Endothelial cell of umbilical vein (primary cell): Measurements from ENCODE around the gene CBX4. TPM values are rescaled to one million over a fixed set of nuclear protein-coding genes. Genes with fewer than 3 reads are reported as not detected.

Experiments used
- BruUV-seq: library from RNA; stranded (reverse); fragments of 400-500 nt; replicated peaks from 2 replicates; lab custom pipeline; 2021; lab: Mats Ljungman, UMichigan
- CTCF ChIA-PET: fragments of 300-600, 350-600 bp; sonication (Branson Sonifier 250); formaldehyde crosslinking; loops from one replicate; lab custom pipeline; 2021; ENCODE audit warnings: antibody characterized with exemption, inconsistent platforms; lab: Charles Lee
- POLR2A ChIA-PET: fragments of 300-600, 350-600 bp; sonication (Branson Sonifier 250); formaldehyde crosslinking; loops from one replicate; lab custom pipeline; 2021; ENCODE audit warnings: antibody characterized with exemption, inconsistent platforms; lab: Charles Lee
- DNase-seq: peaks from one replicate; pipeline ENCODE4 v3.0.0-alpha.2; 2011; ENCODE audit warnings: low read depth, low spot score
- FAIRE-seq: peaks from 2 replicates; lab custom pipeline; 2011; peaks lifted over from hg19 to GRCh38; lab: Jason Lieb, UNC
- H2AFZ ChIP-seq: 2 replicates; pipeline ENCODE4 v1.6.0; 2012; ENCODE audit warnings: low read depth, low read length, control low read depth, inconsistent platforms
- H3K27ac ChIP-seq: 2 replicates; pipeline ENCODE4 v1.5.1; 2011; ENCODE audit warnings: low read depth, mild to moderate bottlenecking, control low read depth, low read length, moderate library complexity; ENCODE audit not compliant: insufficient read depth
- H3K27me3 ChIP-seq, 2 experiments: 2 replicates each; pipeline versions ENCODE4 v1.6.0 to v1.6.1; 2011; ENCODE audit warnings: low read length in 2 of 2, mixed read lengths in 1 of 2; ENCODE audit not compliant: control insufficient read depth in 2 of 2, insufficient read depth in 2 of 2
- H3K36me3 ChIP-seq, 2 experiments: 2 replicates in 1 of 2; 3 replicates in 1 of 2; pipeline ENCODE4 v1.5.1; 2011; ENCODE audit warnings: low read length in 2 of 2, mild to moderate bottlenecking in 1 of 2, moderate library complexity in 1 of 2; ENCODE audit not compliant: control insufficient read depth in 2 of 2, insufficient read depth in 2 of 2; ENCODE audit errors: extremely low read depth in 1 of 2
- H3K4me1 ChIP-seq: 3 replicates; pipeline ENCODE4 v1.5.1; 2011; ENCODE audit warnings: mild to moderate bottlenecking, low read length; ENCODE audit not compliant: control insufficient read depth, insufficient read depth; ENCODE audit errors: extremely low read depth
- H3K4me2 ChIP-seq: 2 replicates; pipeline ENCODE4 v1.6.1; 2011; ENCODE audit warnings: low read length, control low read depth, mixed read lengths; ENCODE audit not compliant: insufficient read depth
- H3K4me3 ChIP-seq, 3 experiments: fragments of 200-600 bp in 1 of 3; sonication (generic), shearing (Covaris generic) in 1 of 3; replicated peaks in 1 of 3; 2 replicates each; pipeline ENCODE4 v1.5.1; 2011 to 2016; ENCODE audit warnings: control low read depth in 3 of 3, low read length in 3 of 3, mild to moderate bottlenecking in 2 of 3, inconsistent platforms in 1 of 3, low read depth in 1 of 3, moderate library complexity in 1 of 3; ENCODE audit not compliant: insufficient read depth in 1 of 3
- H3K79me2 ChIP-seq: 2 replicates; pipeline ENCODE4 v1.6.0; 2012; ENCODE audit warnings: low read length, inconsistent platforms; ENCODE audit not compliant: control insufficient read depth, insufficient read depth
- H3K9ac ChIP-seq: replicated peaks from 2 replicates; pipeline ENCODE3; 2011; ENCODE audit warnings: low read length, control low read depth; ENCODE audit not compliant: insufficient read depth; ENCODE audit errors: extremely low read depth
- H3K9me1 ChIP-seq: replicated peaks from 3 replicates; pipeline ENCODE4 v1.6.0; 2011; ENCODE audit warnings: mild to moderate bottlenecking, low read length; ENCODE audit not compliant: control insufficient read depth, insufficient read depth; ENCODE audit errors: extremely low read depth
- H3K9me3 ChIP-seq: replicated peaks from 2 replicates; pipeline ENCODE4 v1.5.1; 2012; ENCODE audit warnings: low read length, inconsistent platforms; ENCODE audit not compliant: control insufficient read depth, insufficient read depth
- H4K20me1 ChIP-seq: replicated peaks from 2 replicates; pipeline ENCODE3; 2011; ENCODE audit warnings: mild to moderate bottlenecking, low read length; ENCODE audit not compliant: control insufficient read depth, insufficient read depth; ENCODE audit errors: extremely low read depth
- CTCF ChIP-seq, 2 donors: IDR thresholded peaks; 1 replicate in 1 of 2; 2 replicates in 1 of 2; pipeline ENCODE4 v1.5.1; 2011; ENCODE audit warnings: low read length in 2 of 2, mild to moderate bottlenecking in 2 of 2, moderate library complexity in 2 of 2, control low read depth in 1 of 2, inconsistent platforms in 1 of 2, low read depth in 1 of 2; ENCODE audit not compliant: insufficient read depth in 1 of 2; ENCODE audit errors: extremely low read depth in 1 of 2
- EZH2 ChIP-seq: IDR thresholded peaks from 2 replicates; pipeline ENCODE4 v1.6.1; 2012; ENCODE audit warnings: borderline replicate concordance, low read depth, mild to moderate bottlenecking, moderate library complexity, low read length, inconsistent platforms; ENCODE audit not compliant: severe bottlenecking
- GATA2 ChIP-seq: IDR thresholded peaks from 2 replicates; pipeline ENCODE4 v1.7.0; 2011; ENCODE audit warnings: low read depth, mild to moderate bottlenecking, moderate library complexity, mixed read lengths, low read length; ENCODE audit not compliant: insufficient read length, insufficient read depth
- POLR2A ChIP-seq: IDR thresholded peaks from 2 replicates; pipeline ENCODE4 v1.6.1; 2012; ENCODE audit warnings: low read depth, mild to moderate bottlenecking, control low read depth, low read length
- dilution Hi-C: fragments of 300-500 bp; cut with MboI; formaldehyde crosslinking; loops from one replicate; pipeline ENCODE4 v1.15.0; 2019; ENCODE audit warnings: low sequenced_read_pairs; ENCODE audit not compliant: extremely low pct_ligation_motif_present
- intact Hi-C: fragments of 100-400 bp; cut with micrococcal nuclease; formaldehyde crosslinking; loops from one replicate; pipeline ENCODE4 v1.10.0; 2022
- polyA plus RNA-seq, 4 experiments: library from polyadenylated mRNA; depleted of rRNA in 3 of 4; stranded (reverse) in 3 of 4; unstranded in 1 of 4; fragments of >200 nt; gene quantifications; 2 replicates each; pipeline versions ENCODE4 v1.2.1 to v1.2.3, GENCODE V29; 2011 to 2012; ENCODE audit warnings: missing spikeins in 1 of 4
- total RNA-seq: library from RNA; stranded (reverse); gene quantifications from 2 replicates; pipeline ENCODE4 v1.2.3, GENCODE V29; 2021

CBX4 gene
- total and polyA plus RNA-seq, 2 donors (not counting 3 experiments of a cell fraction or from before 2014, with no cell fraction given), result 7.0 to 12.3 TPM

- Histone ChIP-seq H4K20me1 (no peaks in the 10 kb centered on the region), H3K4me1 (peaks cover 8% of the 10 kb centered on the region), H3K36me3 (no peaks in the 10 kb centered on the region), H3K4me2 (no peak overlapping the region), H2AFZ (no peak overlapping the region), H3K9me3 (no peaks in the 10 kb centered on the region), H3K27me3 (peaks cover 65 to 82% of the 10 kb centered on the region in 2 experiments), H3K9me1 (no peaks in the 10 kb centered on the region), H3K9ac (no peak overlapping the region), H3K79me2 (no peaks in the 10 kb centered on the region), H3K27ac (no peak overlapping the region), H3K4me3 (no peak overlapping the region)
- dilution Hi-C loops, result no loop called here
- CTCF ChIA-PET, result interaction anchor here (0.8 to 6.1 kb wide), 16 partner anchors 8 to 71 kb away, joined by 3 to 59 read pairs (median 8); partner anchors contain the start of genes CBX4 and CBX8
- no peak for DNase-seq
- peak; percentile 100 for TF ChIP-seq EZH2
- TF ChIP-seq GATA2, result no peak
- intact Hi-C loops, result loop anchor here (2.0 kb wide), 2 partner anchors 27 to 65 kb away; partner anchors contain the start of gene CBX4
- FAIRE-seq, result peak; percentile 66
- POLR2A ChIA-PET, result interaction anchor here (1.3 kb wide), 1 partner anchor 15 kb away, joined by 3 read pairs; the partner anchor contains the start of gene CBX8
- no TSS peak for BruUV-seq
These were observed 27.3 kb downstream of the CBX4 start for GRCh38 chr17:79811868-79812352.

DNA sequence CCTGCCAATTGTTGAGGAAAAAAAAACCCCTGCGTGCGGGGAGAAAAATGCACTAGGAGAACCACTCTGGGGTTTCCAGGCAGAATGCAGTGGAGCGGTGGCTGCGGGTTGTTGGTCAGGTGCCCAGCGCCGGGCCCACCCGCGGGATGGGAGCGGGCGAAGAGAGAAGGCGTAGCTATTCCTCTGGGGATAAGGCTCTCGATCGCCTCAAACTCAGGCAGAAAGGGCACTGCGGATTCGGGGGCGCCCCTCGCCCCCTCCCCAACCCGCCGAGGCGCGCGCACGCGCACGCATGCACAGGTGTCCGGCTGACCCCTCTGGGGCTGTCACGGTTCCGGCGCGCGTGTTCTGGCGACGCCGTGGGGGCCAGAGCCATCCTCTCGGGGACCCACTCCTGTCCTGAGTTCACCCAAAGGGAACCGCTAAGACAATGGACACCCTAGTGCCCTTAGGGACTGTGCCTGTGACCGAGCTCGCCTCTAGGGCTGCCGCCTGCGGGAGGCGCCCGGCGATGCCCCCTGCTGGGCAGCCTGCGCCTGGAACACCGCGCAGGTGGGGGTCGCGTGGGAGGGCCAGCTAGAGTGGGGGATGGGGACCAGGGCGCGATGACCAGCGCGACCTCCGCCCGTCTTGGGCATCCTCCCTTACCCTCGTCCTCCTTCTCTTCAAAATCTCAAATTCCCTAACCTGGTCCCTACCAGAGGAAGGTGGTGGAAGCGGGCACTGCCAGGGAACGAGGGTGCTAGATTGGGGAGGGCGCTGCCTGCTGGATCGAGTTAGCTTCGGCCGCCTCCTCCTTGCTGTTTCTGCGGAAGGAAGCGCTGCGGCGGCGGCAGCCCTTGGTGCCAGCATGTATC lies 28.0 kb downstream of the CBX4 start:
- no peaks in the 10 kb centered on the region for H4K20me1 ChIP-seq
- no peaks in the 10 kb centered on the region for H3K36me3 ChIP-seq
- FAIRE-seq (no peak), DNase-seq (peak; percentile 33)
- peak; percentile 65 to 91 for TF ChIP-seq CTCF (IDR thresholded peaks at IDR 0.05; ENCODE audit: extremely low read depth in 1 of 2, insufficient read depth in 1 of 2, low read depth in 1 of 2, low read length in 2 of 2)
- TF ChIP-seq POLR2A, result no peak
- peaks cover 8% of the 10 kb centered on the region for H3K4me1 ChIP-seq
- intact Hi-C loops (loop anchor here (2.0 kb wide), 2 partner anchors 28 to 64 kb away; partner anchors contain the start of gene CBX4), dilution Hi-C loops (no loop called here)
- no peaks in the 10 kb centered on the region for H3K9me3 ChIP-seq
- H3K9me1 ChIP-seq, result no peaks in the 10 kb centered on the region
- POLR2A ChIA-PET, result interaction anchor here (1.3 kb wide), 1 partner anchor 14 kb away, joined by 3 read pairs; the partner anchor contains the start of gene CBX8
- CTCF ChIA-PET, result interaction anchor here (0.6 to 6.1 kb wide), 20 partner anchors 8 to 71 kb away, joined by 3 to 59 read pairs (median 6); partner anchors contain the start of genes CBX4 and CBX8
- H3K27me3 ChIP-seq, result peaks cover 65 to 82% of the 10 kb centered on the region in 2 experiments
- BruUV-seq, result no TSS peak
- no peak overlapping the region for H3K9ac ChIP-seq
- no peak overlapping the region for H2AFZ ChIP-seq
- no peaks in the 10 kb centered on the region for H3K79me2 ChIP-seq
- H3K4me3 ChIP-seq, result no peak overlapping the region
- no peak overlapping the region for H3K4me2 ChIP-seq
- H3K27ac ChIP-seq, result no peak overlapping the region
